Stimulated activated CD8-positive, alpha-beta memory T cell treated with anti-CD3 and anti-CD28 coated beads, Interleukin-4, amount 100 ng/mL, for 1 hour (primary cell): ENCODE data around the gene FOXJ3.

Source experiments
- DNase-seq, 2 donors: peaks; one replicate each; pipeline ENCODE4 v3.0.0-alpha.2; 2020; ENCODE audit warnings: low read depth in 2 of 2, low spot score in 1 of 2

FOXJ3 gene

DNA sequence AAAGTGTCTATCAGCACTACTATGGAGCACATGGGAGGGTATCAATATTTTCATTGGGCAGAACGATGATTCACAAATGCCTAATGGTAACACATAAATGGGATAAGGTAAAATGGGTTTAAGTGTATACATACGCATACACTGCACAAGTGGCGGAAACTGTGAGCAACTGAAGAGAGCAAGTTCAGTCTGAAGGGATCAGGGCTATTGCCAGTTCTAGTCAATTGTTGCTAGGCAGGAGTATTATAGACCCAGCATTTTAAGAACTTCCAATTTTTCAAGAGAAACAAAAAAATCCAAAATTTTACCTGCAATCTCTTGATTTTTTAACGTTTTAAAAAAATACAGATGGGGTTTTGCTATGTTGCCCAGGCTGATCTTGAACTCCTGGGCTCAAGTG lies 23.1 kb downstream of the FOXJ3 start:
- no peak for DNase-seq

DNA sequence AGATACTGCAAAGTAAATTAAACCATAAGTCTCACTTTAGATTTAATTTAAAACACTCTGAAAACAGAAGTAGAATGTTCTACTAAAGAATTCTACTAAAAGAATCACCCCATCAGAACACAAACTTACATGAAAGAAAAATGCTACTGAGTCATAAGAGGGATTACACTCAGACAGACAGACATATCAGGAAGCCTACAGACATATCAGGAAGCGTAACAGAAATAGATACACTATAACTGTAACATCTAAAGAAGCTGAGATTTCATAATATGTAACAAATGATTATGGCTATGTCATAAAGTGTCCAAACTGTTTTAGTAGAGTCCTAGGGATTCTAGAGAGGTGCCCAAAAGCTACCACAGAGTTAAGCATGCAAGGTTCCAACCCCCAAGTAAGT lies 23.9 kb downstream of the FOXJ3 start:
- no peak for DNase-seq

DNA sequence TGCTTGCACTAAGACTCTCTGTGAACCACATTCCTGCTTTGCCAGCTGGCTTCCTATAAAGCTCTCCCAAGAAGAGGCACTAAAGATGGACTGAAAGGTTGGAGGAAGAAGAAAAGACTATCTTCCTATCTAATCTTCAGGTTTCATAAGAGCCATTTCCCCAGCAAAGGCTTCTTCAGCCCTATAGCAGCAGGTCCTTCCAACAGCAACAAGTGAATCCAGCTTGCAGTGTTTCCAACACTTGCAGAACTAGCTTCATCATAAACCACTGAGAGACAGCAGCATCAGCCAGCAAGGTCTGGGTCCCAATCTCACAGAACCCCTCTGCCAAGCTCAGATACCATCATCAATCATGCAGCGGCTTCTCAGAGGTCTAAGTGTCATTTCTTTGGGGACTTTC lies 28.1 kb downstream of the FOXJ3 start:
- DNase-seq: no peak

DNA sequence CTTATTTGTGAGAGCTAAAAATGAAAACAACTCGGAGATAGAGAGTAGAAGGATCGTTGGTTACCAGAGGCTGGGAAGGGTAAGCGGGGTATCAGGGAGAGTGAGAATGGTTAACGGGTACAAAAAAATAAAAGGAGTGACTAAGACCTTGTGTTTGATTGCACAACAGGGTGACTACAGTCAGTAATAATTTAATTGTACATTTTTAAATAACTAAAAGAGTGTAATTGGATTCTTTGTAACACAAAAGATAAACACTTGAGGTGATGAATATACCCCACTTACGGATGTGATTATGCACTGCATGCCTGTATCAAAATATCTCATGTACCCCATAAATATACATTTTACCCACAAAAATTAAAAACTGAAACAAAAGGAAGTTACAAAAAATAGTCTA lies 29.4 kb downstream of the FOXJ3 start:
- DNase-seq: no peak

DNA sequence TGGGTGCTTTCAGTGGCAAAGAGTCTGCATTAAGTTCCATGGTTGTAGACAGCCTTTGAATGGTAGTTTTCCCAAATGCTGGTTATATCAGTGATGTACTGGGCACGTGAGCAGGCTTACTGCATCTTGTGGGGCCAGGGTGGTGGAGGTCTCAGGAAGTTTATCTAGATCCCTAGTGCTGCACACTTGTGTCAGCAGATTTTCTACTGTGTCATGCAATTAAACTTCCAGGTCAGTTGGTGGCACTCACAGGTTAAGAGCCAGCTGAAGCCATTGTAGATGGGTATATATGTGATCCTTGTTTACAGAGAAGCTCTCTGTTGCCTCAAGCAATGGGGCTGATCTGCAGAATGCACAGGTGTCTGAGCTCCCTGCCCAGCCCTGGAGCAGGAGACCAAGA lies 33.0 kb downstream of the FOXJ3 start:
- no peak for DNase-seq

DNA sequence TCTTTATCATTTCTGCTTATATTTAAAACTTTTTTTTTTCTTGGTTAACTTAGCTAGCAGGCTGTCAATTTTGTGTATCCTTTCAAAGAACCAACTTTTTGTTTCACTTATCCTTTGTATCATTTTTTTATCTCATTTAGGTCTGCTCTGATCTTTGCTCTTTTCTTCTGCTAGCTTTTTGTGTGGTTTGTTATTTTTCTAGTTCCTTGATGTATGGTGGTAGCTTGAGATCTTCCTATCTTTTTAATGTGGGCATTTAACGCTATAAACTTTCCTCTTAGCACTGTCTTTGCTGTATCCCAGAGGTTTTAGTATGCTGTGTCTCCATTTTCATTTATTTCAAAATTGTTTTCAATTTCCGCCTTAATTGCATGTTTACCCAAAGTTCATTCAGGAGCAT lies 36.5 kb downstream of the FOXJ3 start:
- no peak for DNase-seq

DNA sequence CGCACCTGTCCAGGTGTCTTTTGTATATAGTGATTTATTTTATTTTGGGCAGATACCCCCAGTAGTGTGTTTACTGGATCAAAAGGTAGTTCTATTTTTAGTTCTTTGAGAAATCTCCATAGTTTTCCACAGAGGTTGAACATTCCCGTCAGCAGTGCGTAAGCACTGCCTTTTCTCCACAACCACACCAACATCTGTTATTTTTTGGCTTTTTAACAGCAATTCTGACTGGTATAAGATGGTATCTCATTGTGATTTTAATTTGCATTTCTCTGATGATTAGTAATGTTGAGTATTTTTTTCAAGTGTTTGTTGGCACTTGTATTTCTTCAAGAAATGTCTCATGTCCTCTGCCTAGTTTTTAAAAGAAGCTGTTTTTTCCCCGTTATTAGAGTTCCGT lies 39.2 kb downstream of the FOXJ3 start:
- DNase-seq: no peak

DNA sequence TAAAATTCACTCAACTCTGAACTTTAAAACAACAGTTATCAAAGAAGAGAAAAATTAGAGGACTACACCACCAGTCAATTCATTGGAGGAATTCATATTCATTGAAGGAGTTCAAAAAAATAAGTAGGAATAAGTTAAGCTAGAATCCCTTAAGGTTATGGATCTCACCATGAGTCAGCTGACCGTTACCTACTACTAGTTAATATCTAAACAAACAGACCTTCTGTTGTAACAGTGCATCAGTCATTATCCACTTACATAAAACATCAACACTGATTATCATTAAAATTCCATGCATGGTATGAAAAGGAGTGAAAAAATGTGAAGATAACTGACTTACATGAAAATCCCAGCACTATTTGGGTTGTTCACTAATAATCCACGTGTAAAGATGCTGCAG lies 44.9 kb downstream of the FOXJ3 start:
- DNase-seq: no peak

DNA sequence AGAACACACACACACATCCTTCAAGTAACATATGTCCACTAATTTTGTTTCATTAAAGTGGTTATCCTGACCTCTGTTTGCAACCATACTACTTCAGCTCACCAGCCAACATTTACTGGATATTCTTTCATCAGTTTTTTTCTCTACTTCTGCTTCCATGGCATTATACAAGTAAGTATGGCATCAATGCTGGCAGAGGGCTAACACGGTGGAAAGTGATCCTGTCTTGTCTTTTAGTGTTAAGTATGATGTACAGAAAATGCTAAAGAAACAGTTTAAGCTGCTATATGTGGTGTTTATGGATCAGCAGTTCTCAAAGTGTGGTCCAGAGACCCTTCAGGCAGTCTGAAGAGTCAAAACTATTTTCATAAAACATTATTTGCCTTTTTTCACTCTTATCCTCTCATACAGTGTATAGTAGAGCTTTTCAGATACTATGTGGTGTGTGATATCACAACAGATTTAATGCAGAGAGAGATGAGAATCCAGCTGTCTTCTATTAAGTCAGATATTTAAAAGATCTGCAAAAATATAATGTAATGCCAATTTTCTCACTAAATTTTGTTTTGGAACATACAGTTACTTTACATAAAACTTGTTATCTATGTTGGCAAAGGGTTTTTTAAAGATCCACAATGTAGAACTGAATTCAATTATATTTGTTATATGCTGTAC lies 46.6 kb downstream of the FOXJ3 start:
- DNase-seq: no peak

DNA sequence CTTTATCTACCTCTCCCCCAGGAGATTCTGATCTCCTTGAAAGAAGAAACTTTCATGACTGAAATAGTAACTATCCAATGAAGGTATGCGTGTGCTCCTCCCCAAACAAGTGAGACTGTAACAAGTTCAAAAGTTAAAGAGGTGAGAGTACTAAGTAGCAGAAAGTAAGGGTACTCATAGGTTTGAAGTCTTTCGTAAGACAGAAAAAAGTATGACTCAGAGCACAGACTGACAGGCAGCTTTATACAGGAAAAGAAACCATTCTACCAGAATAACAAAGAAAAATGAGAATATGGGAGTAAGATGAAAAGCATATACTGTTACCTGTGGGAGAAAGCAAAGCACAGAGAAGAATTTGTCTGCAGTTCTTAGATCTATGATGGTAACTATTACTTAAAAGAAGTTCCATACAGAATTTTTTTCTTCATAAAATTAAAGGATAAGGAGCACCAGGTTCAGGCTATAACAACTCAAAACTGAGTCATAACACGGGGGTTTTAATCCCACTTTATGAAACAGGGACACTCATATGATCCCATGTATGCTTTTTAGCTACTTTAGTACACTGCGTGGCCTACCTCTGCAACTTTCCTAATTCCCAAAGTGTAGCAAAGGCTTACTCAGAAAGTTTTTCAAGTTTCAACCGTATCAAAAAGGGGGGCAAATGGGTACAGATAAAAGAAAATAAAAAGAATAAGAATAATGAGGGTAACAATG lies 52.0 kb downstream of the FOXJ3 start:
- no peak for DNase-seq

DNA sequence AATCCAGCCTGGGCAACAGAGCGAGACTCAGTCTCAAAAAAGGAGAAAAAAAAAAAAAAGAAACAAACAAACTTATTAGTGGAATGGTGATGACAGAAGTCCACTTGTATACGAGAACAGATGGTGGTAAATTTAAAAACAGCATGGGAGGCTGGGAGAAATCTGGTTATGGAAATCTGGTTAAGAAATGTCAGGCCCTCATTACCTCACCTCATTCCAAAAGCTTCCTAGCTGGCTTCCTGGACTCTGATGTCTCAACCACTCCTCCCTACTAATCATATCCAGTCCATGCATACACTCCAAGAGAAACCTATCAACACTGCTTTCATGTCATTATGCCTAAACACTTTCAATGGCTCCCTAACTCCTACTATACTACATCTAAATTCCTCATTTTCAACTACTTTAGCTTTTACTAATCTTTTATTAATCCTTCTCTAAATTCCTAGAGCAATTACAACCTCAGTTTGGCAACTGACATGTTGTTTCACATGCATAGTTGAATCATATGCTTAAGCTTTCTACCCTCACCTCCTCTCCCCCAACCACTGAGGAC lies 52.9 kb downstream of the FOXJ3 start:
- no peak for DNase-seq

DNA sequence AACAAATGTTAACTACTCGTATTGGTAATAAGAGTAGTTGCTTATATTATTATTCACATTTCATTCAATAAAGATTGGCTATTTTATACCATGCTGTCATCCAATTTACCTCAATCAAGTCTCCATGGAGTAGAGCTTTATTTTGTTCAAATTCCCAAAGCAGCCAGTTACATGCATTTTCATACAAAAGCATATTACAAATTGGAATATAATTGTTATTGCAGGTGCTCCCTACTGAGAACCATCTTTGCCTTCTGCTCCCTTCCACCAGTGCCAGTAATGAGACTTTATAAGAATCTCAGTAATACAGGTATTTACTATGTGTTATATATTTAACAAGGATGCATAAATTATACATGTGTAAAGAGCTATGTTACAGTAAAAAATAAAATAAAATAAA lies 54.2 kb downstream of the FOXJ3 start:
- no peak for DNase-seq

DNA sequence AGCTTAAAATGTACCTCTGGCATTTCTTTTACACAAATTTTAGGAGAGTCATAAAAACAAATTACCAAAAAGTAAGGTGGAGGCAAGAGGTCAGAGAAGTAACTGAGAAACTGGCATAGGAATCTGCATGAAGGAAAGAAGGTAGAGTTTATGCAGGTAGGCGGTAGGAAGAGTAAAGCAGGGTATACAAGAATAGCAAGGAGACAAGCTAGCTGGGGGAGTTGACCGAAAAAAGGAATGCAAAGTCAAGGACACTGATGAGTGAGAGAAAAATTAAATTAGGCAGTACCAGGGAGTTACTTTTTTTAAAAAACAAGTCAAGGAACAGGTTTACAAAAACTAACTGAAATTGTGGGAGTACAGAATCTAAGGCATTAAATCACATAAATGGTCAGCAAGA lies 56.0 kb downstream of the FOXJ3 start:
- DNase-seq: no peak

DNA sequence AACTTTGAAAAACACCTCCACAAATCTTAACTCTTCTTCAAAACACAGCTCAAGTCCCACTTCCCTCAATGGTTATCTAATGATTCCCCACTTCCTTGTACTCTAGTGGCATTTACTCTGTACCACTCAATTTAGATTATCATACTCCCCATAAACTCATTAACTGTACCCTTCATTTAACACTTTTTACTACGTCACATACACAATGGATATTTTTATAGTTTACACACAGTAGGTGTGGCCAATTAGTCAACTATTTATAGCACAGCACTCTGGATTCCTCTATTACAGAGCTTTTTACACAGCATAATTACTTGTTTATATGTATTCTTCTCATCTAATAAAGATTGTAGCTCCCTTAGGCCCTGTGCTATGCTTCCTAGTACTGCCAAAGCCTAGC lies 62.1 kb downstream of the FOXJ3 start:
- DNase-seq: no peak

DNA sequence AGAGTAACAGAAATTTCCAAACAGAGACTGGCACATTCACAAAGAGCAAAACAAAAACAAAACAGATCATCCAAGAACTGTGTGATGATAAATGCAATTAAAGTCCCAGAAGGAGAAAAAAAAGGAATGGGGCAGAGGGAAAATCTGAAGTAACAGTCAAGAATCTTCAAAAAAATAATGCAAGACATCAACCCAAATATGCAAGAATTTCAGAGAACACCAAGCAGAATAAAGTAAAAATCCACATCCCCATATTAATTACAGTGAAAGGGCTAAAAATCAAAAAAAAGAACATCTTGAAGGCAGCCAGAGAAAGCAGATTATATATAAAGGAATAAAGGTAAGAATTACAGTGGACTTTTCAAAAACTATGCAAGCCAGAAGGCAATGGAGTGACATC lies 67.1 kb downstream of the FOXJ3 start:
- DNase-seq: no peak

DNA sequence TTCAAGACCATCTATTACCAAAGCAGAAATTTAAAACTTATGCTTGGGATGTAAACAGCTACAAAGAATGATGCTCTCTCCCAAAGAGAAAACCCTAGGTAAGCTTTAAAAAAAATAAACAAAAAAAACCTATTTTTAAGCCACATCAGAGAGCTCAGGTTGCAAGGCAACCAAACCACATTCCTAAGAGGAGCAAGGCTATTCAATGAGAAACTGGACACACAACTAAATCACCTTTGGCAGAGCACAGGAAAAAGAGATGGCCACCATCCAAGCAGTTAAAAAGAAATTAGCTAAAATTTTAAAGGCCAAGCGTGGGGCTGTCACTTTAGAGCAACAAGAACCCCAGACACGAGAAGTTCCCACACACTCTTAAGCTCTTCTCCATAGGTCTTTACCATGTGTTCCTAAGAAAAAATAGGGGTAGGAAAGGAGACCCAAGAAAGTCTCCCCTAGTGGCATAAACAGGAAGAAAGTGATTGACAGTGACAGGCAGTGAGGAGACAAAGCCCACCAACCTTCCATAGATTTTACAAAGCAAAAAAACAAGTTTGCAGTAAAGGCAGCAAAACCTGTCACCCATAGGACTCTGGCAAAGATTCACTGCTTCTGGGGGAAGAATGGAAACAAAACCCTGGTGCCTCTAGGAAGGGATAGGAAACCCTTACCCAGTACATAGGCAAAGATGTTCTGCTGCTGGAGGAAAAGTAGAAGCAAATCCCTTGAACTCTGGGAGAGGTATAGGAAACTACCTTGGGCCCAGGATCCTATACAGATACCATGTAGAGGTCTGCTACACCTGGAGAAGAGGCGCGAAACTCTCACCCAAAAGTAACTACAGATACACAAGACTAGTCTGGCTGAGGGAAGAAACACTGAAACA lies 68.5 kb downstream of the FOXJ3 start:
- no peak for DNase-seq

DNA sequence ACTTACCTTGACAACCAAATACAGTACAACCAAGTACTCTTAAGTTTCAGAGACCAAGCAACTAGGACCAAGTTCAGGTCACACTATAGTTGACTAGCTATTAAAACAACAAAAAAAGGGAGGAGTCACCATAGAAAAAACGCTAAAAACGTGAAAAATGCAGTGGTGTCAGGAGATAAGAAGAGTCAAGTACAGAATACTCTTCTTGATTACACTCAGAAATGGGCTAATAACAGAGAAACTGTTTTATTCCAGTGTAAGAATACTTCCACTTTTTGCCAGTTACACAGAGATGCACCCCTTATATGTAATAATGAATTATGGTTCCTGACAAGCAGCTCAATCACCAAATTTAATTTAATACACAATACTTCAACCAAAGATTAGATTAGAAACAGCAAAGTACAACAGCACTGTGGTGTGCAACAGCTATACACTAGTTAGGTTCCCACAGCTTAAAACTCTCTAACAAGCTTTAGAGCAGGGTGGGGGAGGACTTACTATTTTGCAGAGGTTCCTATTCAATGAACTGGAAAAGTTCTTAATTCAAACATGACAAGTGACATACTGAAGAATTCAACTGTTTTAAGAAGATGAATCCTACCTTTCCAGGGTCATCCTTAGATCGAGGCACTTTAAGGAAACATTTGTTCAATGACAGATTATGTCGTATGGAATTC lies 70.4 kb downstream of the FOXJ3 start:
- no peak for DNase-seq

DNA sequence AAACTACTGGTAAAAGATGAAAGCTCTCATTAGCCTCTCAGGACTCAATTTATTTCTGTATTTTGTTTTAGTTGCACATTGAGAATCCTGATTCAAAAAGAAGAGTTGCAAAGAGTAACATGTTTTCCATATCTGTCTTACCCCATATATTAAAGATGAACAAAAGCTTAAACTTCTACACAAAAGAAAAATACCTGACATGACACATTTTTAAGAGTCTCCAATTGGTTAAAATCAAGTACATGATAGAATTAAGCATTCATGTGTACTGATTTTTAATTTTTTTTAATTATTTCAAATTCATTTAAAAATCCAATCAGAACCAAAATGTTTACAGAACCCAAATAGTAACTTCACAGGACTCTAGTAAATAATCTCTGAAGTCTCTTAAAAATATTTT lies 72.0 kb downstream of the FOXJ3 start:
- no peak for DNase-seq

DNA sequence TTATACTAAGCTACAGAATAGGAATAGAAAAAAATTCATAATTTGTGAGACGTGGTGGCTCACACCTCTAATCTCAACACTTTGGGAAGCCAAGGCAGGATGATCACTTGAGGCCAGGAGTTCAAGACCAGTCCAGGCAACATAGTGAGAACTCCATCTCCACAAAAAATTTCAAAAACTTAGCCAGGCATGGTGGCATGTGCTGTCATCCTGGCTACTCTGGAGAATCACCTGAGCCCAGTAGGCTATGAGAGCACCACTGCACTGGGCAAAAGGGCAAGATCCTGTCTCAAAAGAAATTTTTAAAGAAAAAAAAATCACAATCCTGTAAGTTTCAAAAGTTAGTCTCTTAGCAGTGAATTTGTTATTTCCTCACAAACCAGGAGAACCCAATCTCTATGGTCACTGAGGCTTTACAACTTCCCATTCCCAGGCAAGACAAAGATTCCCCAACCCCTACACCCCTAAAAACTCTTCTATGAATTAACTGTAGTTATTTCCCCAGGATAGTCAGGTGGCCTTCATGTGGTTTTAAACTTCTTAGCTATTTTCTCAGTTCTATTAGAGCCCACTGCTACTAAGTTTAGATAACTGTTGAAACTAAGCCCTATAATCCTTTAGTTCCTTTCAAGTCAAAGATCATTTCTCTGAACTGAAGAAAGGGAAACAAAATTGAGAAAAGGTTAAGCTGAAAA lies 74.5 kb downstream of the FOXJ3 start:
- no peak for DNase-seq

DNA sequence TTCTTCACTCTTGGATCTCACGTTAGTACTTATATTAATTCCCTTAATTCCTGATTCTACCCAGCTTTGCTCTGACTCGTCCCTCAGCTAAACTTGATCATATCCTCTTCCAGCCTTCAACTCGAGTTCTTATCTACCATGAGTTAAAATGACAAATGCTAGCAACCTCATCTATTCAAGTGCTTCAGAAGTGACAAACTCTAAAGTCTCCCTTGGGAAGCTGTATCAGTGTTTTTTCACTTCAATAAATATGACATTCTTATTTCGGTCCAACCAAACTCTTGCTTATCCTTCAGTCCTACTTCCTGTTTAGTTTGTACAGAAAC lies 75.3 kb downstream of the FOXJ3 start:
- DNase-seq: no peak
